SW 1271 (cell line): ENCODE results near the gene DDX42.

ENCODE experiments used
- DNase-seq, 2 experiments: peaks; one replicate each; lab custom pipeline; 2025; lab: John Stamatoyannopoulos, UW

The DDX42 gene

GRCh38 chr17:63823659-63824331 is 49.8 kb downstream of the DDX42 start:
- DNase-seq: no peak

GRCh38 chr17:63824362-63824761 is 50.4 kb downstream of the DDX42 start:
- DNase-seq: no peak

GRCh38 chr17:63826468-63827001 is 52.6 kb downstream of the DDX42 start:
- no peak for DNase-seq

GRCh38 chr17:63827002-63827800 is 53.2 kb downstream of the DDX42 start, which contains the start of the genes FTSJ3 and PSMC5:
Gene FTSJ3, minus strand, starts transcription at chr17:63827663. Its CDS starts 761 bp downstream, at chr17:63826902.
Gene PSMC5, plus strand, starts transcription at chr17:63827431. Its CDS starts 60 bp downstream, at chr17:63827491.
- DNase-seq: peak; percentile 78 to 95

- DNase-seq: no peak
Observed at GRCh38 chr17:63827801-63828221, 53.8 kb downstream of the DDX42 start.

GRCh38 chr17:63828936-63829335 is 55.0 kb downstream of the DDX42 start:
- DNase-seq: no peak

GRCh38 chr17:63830278-63830677 is 56.3 kb downstream of the DDX42 start:
- no peak for DNase-seq

- no peak for DNase-seq
Observed at GRCh38 chr17:63830904-63831491, 57.0 kb downstream of the DDX42 start.

- no peak for DNase-seq
Observed at GRCh38 chr17:63831505-63831904, 57.5 kb downstream of the DDX42 start.

- no peak for DNase-seq
Observed at GRCh38 chr17:63832014-63832413, 58.0 kb downstream of the DDX42 start.

GRCh38 chr17:63832455-63832854 is 58.5 kb downstream of the DDX42 start:
- DNase-seq: no peak

GRCh38 chr17:63833026-63833740 is 59.2 kb downstream of the DDX42 start:
- no peak for DNase-seq

GRCh38 chr17:63833741-63834373 is 59.9 kb downstream of the DDX42 start:
- no peak for DNase-seq

- peak; percentile 62 to 86 for DNase-seq
Observed at GRCh38 chr17:63834431-63835166, 60.6 kb downstream of the DDX42 start.

- no peak for DNase-seq
Observed at GRCh38 chr17:63835167-63835720, 61.3 kb downstream of the DDX42 start.

GRCh38 chr17:63836811-63837210 is 62.8 kb downstream of the DDX42 start:
- no peak for DNase-seq

GRCh38 chr17:63837480-63837879 is 63.5 kb downstream of the DDX42 start:
- DNase-seq: no peak

- DNase-seq: no peak
Observed at GRCh38 chr17:63837962-63838600, 64.1 kb downstream of the DDX42 start.

GRCh38 chr17:63838631-63839171 is 64.7 kb downstream of the DDX42 start:
- no peak for DNase-seq
